Breast epithelium (tissue), 3 donors: Measurements from ENCODE around the gene RIMBP2.

ENCODE experiments used
- POLR2A ChIP-seq: fragments of 450-650 bp; IDR thresholded peaks from one replicate; pipeline ENCODE4 v1.6.1; 2016; ENCODE audit warnings: antibody characterized with exemption, mild to moderate bottlenecking, moderate library complexity
- POLR2AphosphoS5 ChIP-seq, 3 donors: sonication (generic); formaldehyde crosslinking; IDR thresholded peaks; one replicate each; pipeline ENCODE4 v1.6.1; 2017; ENCODE audit warnings: antibody characterized with exemption in 3 of 3
- TF ChIP-seq, protein P1 (sequence below), 3 donors: fragments of 450-650 bp; IDR thresholded peaks; one replicate each; pipeline ENCODE4 v1.5.1; 2016 to 2017; ENCODE audit warnings: antibody characterized with exemption in 3 of 3, mild to moderate bottlenecking in 3 of 3, moderate library complexity in 3 of 3

DNA sequence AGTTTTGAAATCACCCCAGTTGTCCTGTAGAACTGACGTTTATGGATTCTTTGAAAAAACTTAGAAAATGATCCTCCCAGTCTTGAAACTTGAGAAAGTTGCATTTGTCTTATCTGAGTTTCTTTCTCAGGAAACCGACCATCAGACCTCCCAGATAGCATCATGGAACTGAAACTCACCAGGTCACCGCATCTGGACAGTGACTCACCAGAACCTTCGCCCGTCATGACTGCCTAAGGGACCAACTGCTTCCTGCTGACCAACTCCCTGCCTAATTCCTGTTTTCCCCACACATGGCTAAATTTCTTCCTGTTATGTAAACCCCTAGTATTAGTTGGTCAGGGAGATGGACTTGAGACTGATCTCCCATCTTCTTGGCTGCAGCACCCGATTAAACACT, 175.7 kb downstream of the RIMBP2 start:
- TF ChIP-seq, protein P1, sequence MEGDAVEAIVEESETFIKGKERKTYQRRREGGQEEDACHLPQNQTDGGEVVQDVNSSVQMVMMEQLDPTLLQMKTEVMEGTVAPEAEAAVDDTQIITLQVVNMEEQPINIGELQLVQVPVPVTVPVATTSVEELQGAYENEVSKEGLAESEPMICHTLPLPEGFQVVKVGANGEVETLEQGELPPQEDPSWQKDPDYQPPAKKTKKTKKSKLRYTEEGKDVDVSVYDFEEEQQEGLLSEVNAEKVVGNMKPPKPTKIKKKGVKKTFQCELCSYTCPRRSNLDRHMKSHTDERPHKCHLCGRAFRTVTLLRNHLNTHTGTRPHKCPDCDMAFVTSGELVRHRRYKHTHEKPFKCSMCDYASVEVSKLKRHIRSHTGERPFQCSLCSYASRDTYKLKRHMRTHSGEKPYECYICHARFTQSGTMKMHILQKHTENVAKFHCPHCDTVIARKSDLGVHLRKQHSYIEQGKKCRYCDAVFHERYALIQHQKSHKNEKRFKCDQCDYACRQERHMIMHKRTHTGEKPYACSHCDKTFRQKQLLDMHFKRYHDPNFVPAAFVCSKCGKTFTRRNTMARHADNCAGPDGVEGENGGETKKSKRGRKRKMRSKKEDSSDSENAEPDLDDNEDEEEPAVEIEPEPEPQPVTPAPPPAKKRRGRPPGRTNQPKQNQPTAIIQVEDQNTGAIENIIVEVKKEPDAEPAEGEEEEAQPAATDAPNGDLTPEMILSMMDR (IDR thresholded peaks at IDR 0.05) = no peak
- no peak for TF ChIP-seq POLR2AphosphoS5 (IDR thresholded peaks at IDR 0.05)
- no peak for TF ChIP-seq POLR2A
